Measurements from ENCODE around the gene CDO1. TPM values are rescaled to one million over a fixed set of nuclear protein-coding genes. Genes with fewer than 3 reads are reported as not detected.

The CDO1 gene
- total RNA-seq, 1 donor from 2014 or later: 21.9 TPM

DNA sequence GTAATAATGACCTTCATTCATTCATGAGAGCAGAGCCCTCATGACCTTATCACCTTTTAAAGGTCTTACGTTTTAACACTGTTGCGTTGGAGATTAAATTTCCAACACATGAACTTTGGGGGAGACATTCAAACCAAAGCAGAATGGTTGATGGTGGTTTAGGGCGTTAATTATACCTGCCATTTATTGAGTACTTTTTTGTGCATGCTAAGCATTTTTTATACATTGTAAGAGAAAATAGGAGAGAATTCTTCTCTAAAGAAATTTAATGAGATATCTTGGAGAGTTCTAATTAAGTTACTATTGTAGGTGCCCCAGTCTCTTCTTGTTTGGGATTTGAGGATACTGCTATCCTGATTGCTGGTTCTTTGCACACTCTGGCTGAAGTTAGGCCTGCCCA, 37.7 kb upstream of the CDO1 start:
- no peaks in the 10 kb centered on the region for H3F3A ChIP-seq (ENCODE audit: low read depth)
- H3K79me2 ChIP-seq (ENCODE audit: low read depth): peaks cover 83% of the 10 kb centered on the region
- no peaks in the 10 kb centered on the region for H3K27me3 ChIP-seq
- Mint-ChIP-seq H3K4me3 (no peak overlapping the region), H3K4me1 (peaks cover 40% of the 10 kb centered on the region), H3K27ac (no peak overlapping the region), H3K36me3 (peaks cover 13% of the 10 kb centered on the region), H3K9me3 (peaks cover 13% of the 10 kb centered on the region), H3K27me3 (ENCODE audit: insufficient read depth, low read depth) (no peaks in the 10 kb centered on the region)
- no peaks in the 10 kb centered on the region for H3K9me3 ChIP-seq (ENCODE audit: low read depth)
- H2AFZ ChIP-seq (replicated peaks): no peak overlapping the region
- H3K36me3 ChIP-seq: no peaks in the 10 kb centered on the region
- no peak overlapping the region for H3K9ac ChIP-seq
- H4K20me1 ChIP-seq (ENCODE audit: low read depth): no peaks in the 10 kb centered on the region
- H3K4me1 ChIP-seq: peaks cover 17% of the 10 kb centered on the region
- DNase-seq (ENCODE audit: low spot score): no peak
- H3K4me3 ChIP-seq: no peak overlapping the region
- no peak overlapping the region for H3K27ac ChIP-seq
- H3K4me2 ChIP-seq: no peak overlapping the region
- TF ChIP-seq EZH2phosphoT487 (IDR thresholded peaks at IDR 0.05): no peak
- TF ChIP-seq, protein P1, sequence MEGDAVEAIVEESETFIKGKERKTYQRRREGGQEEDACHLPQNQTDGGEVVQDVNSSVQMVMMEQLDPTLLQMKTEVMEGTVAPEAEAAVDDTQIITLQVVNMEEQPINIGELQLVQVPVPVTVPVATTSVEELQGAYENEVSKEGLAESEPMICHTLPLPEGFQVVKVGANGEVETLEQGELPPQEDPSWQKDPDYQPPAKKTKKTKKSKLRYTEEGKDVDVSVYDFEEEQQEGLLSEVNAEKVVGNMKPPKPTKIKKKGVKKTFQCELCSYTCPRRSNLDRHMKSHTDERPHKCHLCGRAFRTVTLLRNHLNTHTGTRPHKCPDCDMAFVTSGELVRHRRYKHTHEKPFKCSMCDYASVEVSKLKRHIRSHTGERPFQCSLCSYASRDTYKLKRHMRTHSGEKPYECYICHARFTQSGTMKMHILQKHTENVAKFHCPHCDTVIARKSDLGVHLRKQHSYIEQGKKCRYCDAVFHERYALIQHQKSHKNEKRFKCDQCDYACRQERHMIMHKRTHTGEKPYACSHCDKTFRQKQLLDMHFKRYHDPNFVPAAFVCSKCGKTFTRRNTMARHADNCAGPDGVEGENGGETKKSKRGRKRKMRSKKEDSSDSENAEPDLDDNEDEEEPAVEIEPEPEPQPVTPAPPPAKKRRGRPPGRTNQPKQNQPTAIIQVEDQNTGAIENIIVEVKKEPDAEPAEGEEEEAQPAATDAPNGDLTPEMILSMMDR (IDR thresholded peaks at IDR 0.05): no peak

DNA sequence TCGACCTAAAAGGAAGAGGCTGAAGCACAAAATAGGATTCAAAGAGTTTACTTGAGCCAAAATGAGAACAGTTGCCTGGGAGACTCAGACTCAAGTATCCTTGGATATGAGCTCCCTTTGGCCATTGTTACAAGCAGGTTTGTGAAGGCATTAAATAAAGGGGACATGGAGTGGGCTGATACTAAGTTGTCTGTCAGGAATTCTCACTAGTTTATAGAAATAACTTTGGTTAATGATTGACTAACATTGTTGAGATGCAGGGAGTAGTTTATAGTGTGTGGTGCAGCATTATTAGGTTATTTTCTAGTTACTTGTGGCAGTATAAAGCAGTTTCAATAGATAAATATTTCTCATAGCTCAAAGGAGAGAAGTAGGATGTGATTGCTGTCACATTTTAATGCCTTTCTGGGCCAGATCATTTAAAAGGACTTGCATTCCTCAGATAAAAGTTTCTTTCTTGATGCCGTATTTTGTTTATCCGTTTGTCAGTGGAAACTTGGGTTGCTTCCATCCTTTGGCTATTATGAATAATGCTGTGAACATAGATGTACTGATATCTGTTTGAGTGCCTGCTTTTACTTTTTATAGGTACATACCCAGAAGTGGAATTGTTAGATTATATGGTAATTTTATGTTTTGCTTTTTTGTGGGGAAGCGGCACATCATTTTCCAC, 34.4 kb upstream of the CDO1 start:
- H3K4me2 ChIP-seq: no peak overlapping the region
- peak overlapping the region; percentile 2 for H3K4me3 Mint-ChIP-seq

DNA sequence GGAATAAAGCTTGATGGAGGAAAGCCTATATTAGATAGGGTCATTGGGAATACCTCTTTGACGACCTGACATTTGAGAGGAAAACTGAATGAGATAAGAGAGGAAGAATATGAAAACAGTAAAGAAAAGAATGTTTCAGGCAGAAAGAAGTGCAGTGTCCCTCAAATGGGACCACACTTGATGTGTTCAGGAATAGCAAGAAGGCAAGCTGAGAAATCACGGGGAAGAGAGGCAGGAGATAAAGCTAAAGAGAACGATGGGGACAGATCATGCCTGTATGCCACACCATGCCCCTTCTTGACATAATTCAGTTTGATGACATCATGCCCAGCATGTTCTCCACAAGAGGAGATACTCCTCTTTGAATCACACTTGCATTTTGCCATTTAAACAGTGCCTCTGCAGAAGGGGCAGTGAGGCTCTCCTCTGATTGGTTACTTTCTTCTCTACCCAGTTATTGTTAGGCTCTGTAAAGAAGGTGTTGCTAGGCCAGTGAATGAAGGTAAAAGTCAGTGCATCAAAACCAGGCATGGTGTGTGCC, 32.9 kb upstream of the CDO1 start:
- Histone ChIP-seq H3K9me3 (ENCODE audit: low read depth) (no peaks in the 10 kb centered on the region), H3K36me3 (no peaks in the 10 kb centered on the region), H4K20me1 (ENCODE audit: low read depth) (peaks cover 8% of the 10 kb centered on the region), H3K9ac (no peak overlapping the region), H3K27me3 (no peaks in the 10 kb centered on the region), H3K27ac (no peak overlapping the region), H3K79me2 (ENCODE audit: low read depth) (peaks cover 84% of the 10 kb centered on the region), H3F3A (ENCODE audit: low read depth) (no peaks in the 10 kb centered on the region), H3K4me1 (no peaks in the 10 kb centered on the region), H3K4me3 (no peak overlapping the region), H3K4me2 (no peak overlapping the region), H2AFZ (replicated peaks) (no peak overlapping the region)
- H3K27me3 Mint-ChIP-seq (ENCODE audit: insufficient read depth, low read depth): no peaks in the 10 kb centered on the region
- TF ChIP-seq, protein P1 (IDR thresholded peaks at IDR 0.05): no peak
- no peak for DNase-seq (ENCODE audit: low spot score)
- no peak overlapping the region for H3K4me3 Mint-ChIP-seq
- peaks cover 10% of the 10 kb centered on the region for H3K36me3 Mint-ChIP-seq
- H3K27ac Mint-ChIP-seq: no peak overlapping the region
- peaks cover 30% of the 10 kb centered on the region for H3K4me1 Mint-ChIP-seq
- peaks cover 13% of the 10 kb centered on the region for H3K9me3 Mint-ChIP-seq

More for the DNA sequence above, 34.4 kb upstream of the CDO1 start:
- DNase-seq (ENCODE audit: low spot score): no peak
- Histone ChIP-seq H3F3A (ENCODE audit: low read depth) (no peaks in the 10 kb centered on the region), H3K4me1 (no peaks in the 10 kb centered on the region), H3K9me3 (ENCODE audit: low read depth) (no peaks in the 10 kb centered on the region), H2AFZ (replicated peaks) (no peak overlapping the region), H4K20me1 (ENCODE audit: low read depth) (no peaks in the 10 kb centered on the region), H3K36me3 (no peaks in the 10 kb centered on the region), H3K27ac (no peak overlapping the region), H3K9ac (no peak overlapping the region), H3K79me2 (ENCODE audit: low read depth) (peaks cover 87% of the 10 kb centered on the region), H3K4me3 (no peak overlapping the region), H3K27me3 (no peaks in the 10 kb centered on the region)
- peak overlapping the region; percentile 1 for H3K27ac Mint-ChIP-seq
- H3K27me3 Mint-ChIP-seq (ENCODE audit: insufficient read depth, low read depth): no peaks in the 10 kb centered on the region
- H3K4me1 Mint-ChIP-seq: peaks cover 23% of the 10 kb centered on the region
- TF ChIP-seq, protein P1 (IDR thresholded peaks at IDR 0.05): no peak
- TF ChIP-seq EZH2phosphoT487 (IDR thresholded peaks at IDR 0.05) (no peak), EZH2 (IDR thresholded peaks at IDR 0.05) (no peak)
- H3K36me3 Mint-ChIP-seq: peaks cover 12% of the 10 kb centered on the region
- peaks cover 13% of the 10 kb centered on the region for H3K9me3 Mint-ChIP-seq
